IMR-90 (cell line): Measurements from ENCODE around the gene ITPK1. TPM values are rescaled to one million over a fixed set of nuclear protein-coding genes. Genes with fewer than 3 reads are reported as not detected.

Source experiments
- ATAC-seq: fragments of 200-7000 bp; cut with Tn5 transposase; 2 replicates; pipeline ENCODE4 v1.9.1; 2020; ENCODE audit warnings: low read depth, mild to moderate bottlenecking, moderate library complexity
- BruUV-seq: library from RNA; stranded (reverse); fragments of 400-500 nt; replicated peaks from 2 replicates; lab custom pipeline; 2021; lab: Mats Ljungman, UMichigan
- CTCF ChIA-PET: fragments of 300-600 bp; formaldehyde crosslinking; extraction: SDS; loops from one replicate; lab custom pipeline; 2021; ENCODE audit warnings: antibody characterized with exemption; lab: Yijun Ruan, JAX
- POLR2A ChIA-PET: fragments of 300-600 bp; sonication (Branson Sonifier 250); formaldehyde crosslinking; loops from one replicate; lab custom pipeline; 2022; ENCODE audit warnings: antibody characterized with exemption; ENCODE audit not compliant: unreplicated experiment; lab: Charles Lee
- DNase-seq: peaks from one replicate; pipeline ENCODE4 v3.0.0; 2013
- H2AFZ ChIP-seq: replicated peaks from 2 replicates; pipeline ENCODE3; 2013; ENCODE audit warnings: low read length, mild to moderate bottlenecking; ENCODE audit not compliant: poor library complexity
- H2AK5ac ChIP-seq: 2 replicates; pipeline ENCODE4 v1.6.1; 2013; ENCODE audit warnings: low read depth, low read length, inconsistent platforms
- H2AK9ac ChIP-seq: replicated peaks from 2 replicates; pipeline ENCODE3; 2013; ENCODE audit warnings: mild to moderate bottlenecking, low read depth, low read length, moderate library complexity; ENCODE audit not compliant: poor library complexity
- H2BK120ac ChIP-seq: 2 replicates; pipeline ENCODE4 v1.6.1; 2013; ENCODE audit warnings: low read depth, low read length, inconsistent platforms
- H2BK15ac ChIP-seq: 3 replicates; pipeline ENCODE4 v1.6.1; 2013; ENCODE audit warnings: low read depth, low read length, inconsistent platforms
- H2BK20ac ChIP-seq: 2 replicates; pipeline ENCODE4 v1.6.1; 2013; ENCODE audit warnings: low read depth, mild to moderate bottlenecking, inconsistent platforms, low read length, moderate library complexity
- H2BK5ac ChIP-seq: 2 replicates; pipeline ENCODE4 v1.6.1; 2013; ENCODE audit warnings: mild to moderate bottlenecking, low read depth, low read length, inconsistent platforms; ENCODE audit not compliant: poor library complexity, severe bottlenecking
- H3K14ac ChIP-seq: replicated peaks from 2 replicates; pipeline ENCODE4 v1.6.1; 2013; ENCODE audit warnings: low read depth, low read length, inconsistent platforms
- H3K18ac ChIP-seq: 2 replicates; pipeline ENCODE4 v1.6.1; 2013; ENCODE audit warnings: low read depth, low read length, control low read depth
- H3K23ac ChIP-seq: 2 replicates; pipeline ENCODE4 v1.6.1; 2013; ENCODE audit warnings: low read depth, low read length, inconsistent platforms
- H3K27ac ChIP-seq: 2 replicates; pipeline ENCODE4 v1.5.1; 2013; ENCODE audit warnings: mild to moderate bottlenecking, control low read depth, low read length; ENCODE audit not compliant: insufficient read depth
- H3K27me3 ChIP-seq: 2 replicates; pipeline ENCODE4 v1.6.1; 2013; ENCODE audit warnings: low read length; ENCODE audit not compliant: control insufficient read depth, insufficient read depth
- H3K36me3 ChIP-seq: 2 replicates; pipeline ENCODE4 v1.6.1; 2013; ENCODE audit warnings: low read length, mixed read lengths; ENCODE audit not compliant: control insufficient read depth, insufficient read depth
- H3K4ac ChIP-seq: 2 replicates; pipeline ENCODE4 v1.6.1; 2013; ENCODE audit warnings: low read depth, low read length, inconsistent platforms
- H3K4me1 ChIP-seq: 2 replicates; pipeline ENCODE4 v1.6.1; 2013; ENCODE audit warnings: low read length, mixed read lengths; ENCODE audit not compliant: control insufficient read depth, insufficient read depth
- H3K4me2 ChIP-seq: 2 replicates; pipeline ENCODE4 v1.6.1; 2013; ENCODE audit warnings: low read depth, mild to moderate bottlenecking, control low read depth, low read length, moderate library complexity
- H3K4me3 ChIP-seq: 2 replicates; pipeline ENCODE4 v1.5.1; 2013; ENCODE audit warnings: low read depth, mild to moderate bottlenecking, control low read depth, low read length, moderate library complexity; ENCODE audit not compliant: insufficient read depth
- H3K56ac ChIP-seq: 2 replicates; pipeline ENCODE4 v1.6.1; 2013; ENCODE audit warnings: low read length, inconsistent platforms; ENCODE audit not compliant: insufficient read depth; ENCODE audit errors: extremely low read depth
- H3K79me1 ChIP-seq, 2 experiments: 2 replicates each; pipeline ENCODE4 v1.6.1; 2013; ENCODE audit warnings: low read length in 2 of 2, inconsistent platforms in 1 of 2, low read depth in 1 of 2
- H3K9ac ChIP-seq: 2 replicates; pipeline ENCODE4 v1.6.1; 2013; ENCODE audit warnings: low read depth, low read length, control low read depth
- H3K9me1 ChIP-seq: 2 replicates; pipeline ENCODE4 v1.6.1; 2013; ENCODE audit warnings: low read length, inconsistent platforms; ENCODE audit not compliant: insufficient read depth
- H3K9me3 ChIP-seq: 2 replicates; pipeline ENCODE4 v1.6.1; 2013; ENCODE audit warnings: low read length; ENCODE audit not compliant: control insufficient read depth, insufficient read depth
- H4K20me1 ChIP-seq: 2 replicates; pipeline ENCODE4 v1.6.1; 2013; ENCODE audit warnings: low read length, inconsistent platforms; ENCODE audit not compliant: insufficient read depth
- H4K5ac ChIP-seq: 2 replicates; pipeline ENCODE4 v1.6.1; 2013; ENCODE audit warnings: mild to moderate bottlenecking, low read depth, low read length, control low read depth
- H4K8ac ChIP-seq, 2 experiments: 2 replicates each; pipeline ENCODE4 v1.6.1; 2013; ENCODE audit warnings: low read depth in 2 of 2, low read length in 2 of 2, control low read depth in 1 of 2, inconsistent platforms in 1 of 2
- H4K91ac ChIP-seq: 2 replicates; pipeline ENCODE4 v1.6.1; 2013; ENCODE audit warnings: low read depth, low read length, inconsistent platforms; ENCODE audit not compliant: insufficient read depth
- BHLHE40 ChIP-seq: fragments of 150-350 bp; IDR thresholded peaks from 2 replicates; pipeline ENCODE4 v1.6.1; 2016; ENCODE audit warnings: mild to moderate bottlenecking, low read depth, low read length
- CEBPB ChIP-seq: IDR thresholded peaks from 2 replicates; pipeline ENCODE4 v1.6.1; 2012; ENCODE audit warnings: low read depth, low read length, improper control_type of control experiment
- CHD1 ChIP-seq: IDR thresholded peaks from 2 replicates; pipeline ENCODE4 v1.6.1; 2012; ENCODE audit warnings: low read depth, low read length, improper control_type of control experiment
- CTCF ChIP-seq: conservative IDR thresholded peaks from 2 replicates; pipeline ENCODE4 v1.5.1; 2012; ENCODE audit warnings: mild to moderate bottlenecking, low read depth, low read length, improper control_type of control experiment
- ELK1 ChIP-seq: fragments of 150-350 bp; IDR thresholded peaks from 2 replicates; pipeline ENCODE4 v1.6.1; 2016; ENCODE audit warnings: low read depth, mild to moderate bottlenecking, low read length, moderate library complexity, borderline replicate concordance
- FOS ChIP-seq: fragments of 150-350 bp; IDR thresholded peaks from 2 replicates; pipeline ENCODE4 v1.6.1; 2016; ENCODE audit warnings: low read depth, low read length
- MAFK ChIP-seq: IDR thresholded peaks from 2 replicates; pipeline ENCODE4 v1.6.1; 2012; ENCODE audit warnings: low read depth, low read length, improper control_type of control experiment
- MXI1 ChIP-seq: IDR thresholded peaks from 2 replicates; pipeline ENCODE4 v1.6.1; 2012; ENCODE audit warnings: low read depth, mild to moderate bottlenecking, low read length, moderate library complexity, borderline replicate concordance
- NFE2L2 ChIP-seq: fragments of 150-350 bp; IDR thresholded peaks from 2 replicates; pipeline ENCODE4 v1.6.1; 2016; ENCODE audit warnings: low read depth, mild to moderate bottlenecking, low read length
- POLR2A ChIP-seq: IDR thresholded peaks from 2 replicates; pipeline ENCODE4 v1.6.1; 2012; ENCODE audit warnings: mild to moderate bottlenecking, low read depth, low read length
- RAD21 ChIP-seq: IDR thresholded peaks from 2 replicates; pipeline ENCODE4 v1.6.1; 2012; ENCODE audit warnings: low read length, improper control_type of control experiment
- RCOR1 ChIP-seq: IDR thresholded peaks from 2 replicates; pipeline ENCODE4 v1.6.1; 2012; ENCODE audit warnings: mild to moderate bottlenecking, low read length, improper control_type of control experiment; ENCODE audit not compliant: insufficient replicate concordance
- RFX5 ChIP-seq: IDR thresholded peaks from 2 replicates; pipeline ENCODE4 v1.8.0; 2012; ENCODE audit warnings: low read depth, mild to moderate bottlenecking, low read length, moderate library complexity
- SMC3 ChIP-seq: fragments of 150-350 bp; IDR thresholded peaks from 2 replicates; pipeline ENCODE4 v1.6.1; 2016; ENCODE audit warnings: low read depth, mild to moderate bottlenecking, antibody characterized with exemption, low read length, moderate library complexity
- USF2 ChIP-seq: fragments of 150-350 bp; IDR thresholded peaks from 2 replicates; pipeline ENCODE4 v1.6.1; 2017; ENCODE audit warnings: mild to moderate bottlenecking, antibody characterized with exemption, low read length, low read depth
- WGBS, 2 experiments: methylation state at CpG; one replicate each; pipeline versions ENCODE4 v1.1.5 to v1.1.7; 2013; ENCODE audit warnings: missing lambda C conversion rate in 2 of 2; ENCODE audit not compliant: insufficient read length in 1 of 2; ENCODE audit errors: extremely low coverage in 2 of 2; 5-methylcytosine and 5-hydroxymethylcytosine counted together
- dilution Hi-C: fragments of 300-500 bp; cut with HindIII; formaldehyde crosslinking; loops from one replicate; pipeline ENCODE4 v1.14.3; 2018; ENCODE audit warnings: low sequenced_read_pairs; ENCODE audit not compliant: unreplicated experiment
- in situ Hi-C: fragments of 300-500 bp; cut with MboI; formaldehyde crosslinking; loops from 3 replicates; pipeline ENCODE4 v1.14.3; 2019; ENCODE audit warnings: low sequenced_read_pairs, inconsistent platforms, mixed read lengths
- intact Hi-C: fragments of 100-400 bp; cut with micrococcal nuclease; formaldehyde crosslinking; loops from 2 replicates; pipeline ENCODE4 v1.10.0; 2022
- polyA plus RNA-seq, 3 experiments: library from polyadenylated mRNA; depleted of rRNA; stranded (reverse); fragments of >200 nt; gene quantifications; 2 replicates each; pipeline ENCODE4 v1.2.3, GENCODE V29; 2012; ENCODE audit warnings: low replicate concordance in 1 of 3
- total RNA-seq: library from RNA; depleted of rRNA; stranded (reverse); fragments of >200 nt; gene quantifications from 2 replicates; pipeline ENCODE4 v1.2.3, GENCODE V29; 2012

ITPK1 gene
- total and polyA plus RNA-seq, 2 of the 4 experiments (the other 2 are of a cell fraction), result 21.7 to 26.9 TPM

GRCh38 chr14:92924247-92924646 is 191.5 kb downstream of the ITPK1 start:
- CTCF ChIA-PET, result no interaction called here
- Histone ChIP-seq H2BK120ac (no peak overlapping the region), H3K56ac (no peak overlapping the region), H2AK9ac (no peak overlapping the region), H3K18ac (no peak overlapping the region), H4K5ac (no peak overlapping the region), H4K91ac (no peak overlapping the region), H3K9me1 (no peaks in the 10 kb centered on the region; the same call in 1 of the 2 replicates), H3K9ac (no peak overlapping the region), H2BK20ac (no peak overlapping the region), H3K79me1 (no peaks in the 10 kb centered on the region), H3K9me3 (no peaks in the 10 kb centered on the region), H3K4me1 (no peaks in the 10 kb centered on the region), H3K14ac (no peak overlapping the region), H2BK15ac (no peak overlapping the region), H4K20me1 (no peaks in the 10 kb centered on the region), H3K36me3 (no peaks in the 10 kb centered on the region), H3K27ac (no peak overlapping the region), H2AFZ (no peak overlapping the region), H4K8ac (no peak overlapping the region), H2AK5ac (no peak overlapping the region), H2BK5ac (no peak overlapping the region), H3K23ac (no peak overlapping the region), H3K4me2 (no peak overlapping the region), H3K27me3 (peaks cover 17% of the 10 kb centered on the region; the same call in 1 of the 2 replicates), H3K4ac (no peak overlapping the region), H3K4me3 (no peak overlapping the region)
- intact Hi-C loops (no loop called here), in situ Hi-C loops (no loop called here), dilution Hi-C loops (no loop called here)
- ATAC-seq (no peak), DNase-seq (no peak)
- POLR2A ChIA-PET, result no interaction called here
- WGBS, 2 experiments, result 77% methylated on average over 2 of the region's 5 CpGs; no CpG with 5 or more reads in 1 of the 2 experiments
- no TSS peak for BruUV-seq
- no peak for TF ChIP-seq MAFK
- TF ChIP-seq CTCF, result no peak
- no peak for TF ChIP-seq CEBPB
- no peak for TF ChIP-seq RFX5
- no peak for TF ChIP-seq CHD1
- no peak for TF ChIP-seq RCOR1
- no peak for TF ChIP-seq SMC3
- TF ChIP-seq BHLHE40, result no peak
- no peak for TF ChIP-seq FOS
- no peak for TF ChIP-seq MXI1
- TF ChIP-seq ELK1, result no peak
- no peak for TF ChIP-seq NFE2L2
- no peak for TF ChIP-seq POLR2A
- no peak for TF ChIP-seq USF2
- no peak for TF ChIP-seq RAD21
